Adrenal gland (tissue), 5 donors: ENCODE measurements around the gene C19orf47.

Experiments used
- CTCF ChIP-seq, 6 experiments: fragments of 450-650 bp in 4 of 6; fragments of 200-600 bp in 2 of 6; sonication (generic) in 1 of 6; IDR thresholded peaks; 1 replicate in 5 of 6; 2 replicates in 1 of 6; pipeline versions ENCODE4 v1.5.1 to v1.8.0; 2016 to 2021; ENCODE audit warnings: antibody characterized with exemption in 6 of 6, mild to moderate bottlenecking in 2 of 6, moderate library complexity in 1 of 6
- POLR2A ChIP-seq, 2 donors: fragments of 450-650 bp; IDR thresholded peaks; one replicate each; pipeline ENCODE4 v1.6.1; 2017; ENCODE audit warnings: antibody characterized with exemption in 2 of 2, mild to moderate bottlenecking in 2 of 2, moderate library complexity in 1 of 2
- donor health status: DM: no; HTN: no; CAD: no.

- TF ChIP-seq POLR2A (IDR thresholded peaks at IDR 0.05) (no peak), CTCF (IDR thresholded peaks at IDR 0.05) (no peak)
Measured at GRCh38 chr19:40394816-40395210, 46.6 kb upstream of the C19orf47 start.
